Fibroblast of gingiva (primary cell): Measurements from ENCODE around the gene GCLC.

ENCODE experiments used
- DNase-seq: peaks from one replicate; pipeline ENCODE4 v3.0.0-alpha.2; 2011; ENCODE audit warnings: low read depth

The GCLC gene

GRCh38 chr6:53447865-53448264 lies 97.0 kb downstream of the GCLC start:
- DNase-seq, result no peak
